HG03108 (cell line): ENCODE data around the gene OLIG2.

Experiments
- ATAC-seq: cut with Tn5 transposase; IDR thresholded peaks from one replicate; pipeline ENCODE4 v1.9.1; 2021; ENCODE audit warnings: moderate library complexity; ENCODE audit not compliant: unreplicated experiment

OLIG2 gene

GRCh38 chr21:33063907-33064622, 38.3 kb downstream of the OLIG2 start:
- ATAC-seq, result no peak

GRCh38 chr21:33064623-33065390, 39.1 kb downstream of the OLIG2 start:
- ATAC-seq, result no peak

- no peak for ATAC-seq
Observed at GRCh38 chr21:33067043-33067442, 41.3 kb downstream of the OLIG2 start.

GRCh38 chr21:33067457-33067856, 41.7 kb downstream of the OLIG2 start:
- no peak for ATAC-seq

- no peak for ATAC-seq
Observed at GRCh38 chr21:33069243-33069642, 43.5 kb downstream of the OLIG2 start.

- ATAC-seq, result no peak
Observed at GRCh38 chr21:33069645-33069993, 43.9 kb downstream of the OLIG2 start.

- ATAC-seq, result no peak
Observed at GRCh38 chr21:33069994-33070743, 44.4 kb downstream of the OLIG2 start, which contains the start of gene OLIG1. Gene OLIG1, plus strand, starts transcription at chr21:33070141. Its CDS starts 106 bp downstream, at chr21:33070247.

GRCh38 chr21:33070744-33070997, 44.9 kb downstream of the OLIG2 start:
- ATAC-seq, result no peak

- ATAC-seq, result no peak
Observed at GRCh38 chr21:33070998-33071769, 45.4 kb downstream of the OLIG2 start.

GRCh38 chr21:33071770-33072306, 46.1 kb downstream of the OLIG2 start:
- no peak for ATAC-seq

GRCh38 chr21:33073636-33074035, 47.9 kb downstream of the OLIG2 start:
- no peak for ATAC-seq

GRCh38 chr21:33075128-33075527, 49.4 kb downstream of the OLIG2 start:
- no peak for ATAC-seq

GRCh38 chr21:33075596-33076195, 50.0 kb downstream of the OLIG2 start:
- no peak for ATAC-seq

- no peak for ATAC-seq
Observed at GRCh38 chr21:33076600-33077329, 51.0 kb downstream of the OLIG2 start.
